NCI-H510A (cell line): ENCODE measurements around the gene IFITM5.
"Not testable (repeated sequence)": the region's sequence is repeated elsewhere in the genome, so short reads cannot be mapped to it uniquely, and the experiment has no call there.

Experiments used
- DNase-seq: peaks from one replicate; lab custom pipeline; 2025; lab: John Stamatoyannopoulos, UW

The IFITM5 gene

GRCh38 chr11:312092-312816 is 12.9 kb upstream of the IFITM5 start:
- no peak for DNase-seq

GRCh38 chr11:311013-311748 is 11.9 kb upstream of the IFITM5 start:
- not testable (repeated sequence) for DNase-seq

- DNase-seq = not testable (repeated sequence)
Observed at GRCh38 chr11:309979-310572, 10.8 kb upstream of the IFITM5 start.

GRCh38 chr11:308740-309665 is 9.7 kb upstream of the IFITM5 start:
- not testable (repeated sequence) for DNase-seq

GRCh38 chr11:307766-308708 is 8.7 kb upstream of the IFITM5 start, which contains the start of gene IFITM2:
TSS of gene IFITM2 (plus strand) at chr11:307816. CDS start at chr11:308193, 377 bp downstream.
- not testable (repeated sequence) for DNase-seq

- DNase-seq = no peak
Observed at GRCh38 chr11:306645-307371, 7.5 kb upstream of the IFITM5 start.

- no peak for DNase-seq
Observed at GRCh38 chr11:305844-306211, 6.5 kb upstream of the IFITM5 start.

GRCh38 chr11:304915-305843 is 5.9 kb upstream of the IFITM5 start:
- no peak for DNase-seq

GRCh38 chr11:304061-304506 is 4.8 kb upstream of the IFITM5 start:
- DNase-seq = no peak

GRCh38 chr11:303363-303762 is 4.0 kb upstream of the IFITM5 start:
- no peak for DNase-seq

- DNase-seq = no peak
Observed at GRCh38 chr11:299951-300735, 817 bp upstream of the IFITM5 start.

- DNase-seq = no peak
Observed at GRCh38 chr11:298406-299065, 790 bp downstream of the IFITM5 start.

- no peak for DNase-seq
Observed at GRCh38 chr11:297586-298405, 1.5 kb downstream of the IFITM5 start.

GRCh38 chr11:297051-297585 is 2.2 kb downstream of the IFITM5 start:
- DNase-seq = no peak

- DNase-seq = no peak
Observed at GRCh38 chr11:296171-297050, 2.9 kb downstream of the IFITM5 start.
